ENCODE results near the gene HTD2. TPM values are rescaled to one million over a fixed set of nuclear protein-coding genes. Genes with fewer than 3 reads are reported as not detected.
"Not testable (repeated sequence)": the region's sequence is repeated elsewhere in the genome, so short reads cannot be mapped to it uniquely, and the experiment has no call there.

Gene HTD2
- total RNA-seq, 1 donor from 2014 or later, result 8.3 TPM

DNA sequence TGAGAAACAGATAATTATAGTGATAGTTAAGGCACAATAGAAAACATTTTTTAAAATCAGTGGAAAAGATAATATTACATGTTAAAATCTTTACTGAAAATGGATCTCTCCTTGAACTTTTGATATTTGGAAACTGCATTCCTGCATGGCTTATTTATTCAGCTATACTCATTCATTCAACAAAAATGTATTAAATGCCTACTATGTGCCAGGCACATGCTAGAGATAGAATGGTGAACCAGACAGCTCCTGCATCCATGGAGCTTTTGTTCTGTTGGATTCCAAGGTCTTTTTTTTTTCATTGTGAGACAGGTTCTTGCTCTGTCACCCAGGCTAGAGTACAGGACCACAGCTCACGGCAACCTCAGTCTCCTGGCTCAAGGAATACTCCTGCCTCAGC is 30.9 kb downstream of the HTD2 start:
- TF ChIP-seq, protein P1, sequence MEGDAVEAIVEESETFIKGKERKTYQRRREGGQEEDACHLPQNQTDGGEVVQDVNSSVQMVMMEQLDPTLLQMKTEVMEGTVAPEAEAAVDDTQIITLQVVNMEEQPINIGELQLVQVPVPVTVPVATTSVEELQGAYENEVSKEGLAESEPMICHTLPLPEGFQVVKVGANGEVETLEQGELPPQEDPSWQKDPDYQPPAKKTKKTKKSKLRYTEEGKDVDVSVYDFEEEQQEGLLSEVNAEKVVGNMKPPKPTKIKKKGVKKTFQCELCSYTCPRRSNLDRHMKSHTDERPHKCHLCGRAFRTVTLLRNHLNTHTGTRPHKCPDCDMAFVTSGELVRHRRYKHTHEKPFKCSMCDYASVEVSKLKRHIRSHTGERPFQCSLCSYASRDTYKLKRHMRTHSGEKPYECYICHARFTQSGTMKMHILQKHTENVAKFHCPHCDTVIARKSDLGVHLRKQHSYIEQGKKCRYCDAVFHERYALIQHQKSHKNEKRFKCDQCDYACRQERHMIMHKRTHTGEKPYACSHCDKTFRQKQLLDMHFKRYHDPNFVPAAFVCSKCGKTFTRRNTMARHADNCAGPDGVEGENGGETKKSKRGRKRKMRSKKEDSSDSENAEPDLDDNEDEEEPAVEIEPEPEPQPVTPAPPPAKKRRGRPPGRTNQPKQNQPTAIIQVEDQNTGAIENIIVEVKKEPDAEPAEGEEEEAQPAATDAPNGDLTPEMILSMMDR (IDR thresholded peaks at IDR 0.05; ENCODE audit: unreplicated experiment), result no peak
- no peak overlapping the region for H3K4me3 Mint-ChIP-seq
- H3K36me3 Mint-ChIP-seq, result peaks cover 2% of the 10 kb centered on the region
- no peak overlapping the region for H3K27ac Mint-ChIP-seq
- H3K4me1 Mint-ChIP-seq, result peaks cover 22% of the 10 kb centered on the region
- no peaks in the 10 kb centered on the region for H3K9me3 Mint-ChIP-seq
- DNase-seq (ENCODE audit: low spot score in 2 of 2, unreplicated experiment in 2 of 2), result no peak
- H3K27me3 Mint-ChIP-seq (ENCODE audit: low read depth), result no peaks in the 10 kb centered on the region

DNA sequence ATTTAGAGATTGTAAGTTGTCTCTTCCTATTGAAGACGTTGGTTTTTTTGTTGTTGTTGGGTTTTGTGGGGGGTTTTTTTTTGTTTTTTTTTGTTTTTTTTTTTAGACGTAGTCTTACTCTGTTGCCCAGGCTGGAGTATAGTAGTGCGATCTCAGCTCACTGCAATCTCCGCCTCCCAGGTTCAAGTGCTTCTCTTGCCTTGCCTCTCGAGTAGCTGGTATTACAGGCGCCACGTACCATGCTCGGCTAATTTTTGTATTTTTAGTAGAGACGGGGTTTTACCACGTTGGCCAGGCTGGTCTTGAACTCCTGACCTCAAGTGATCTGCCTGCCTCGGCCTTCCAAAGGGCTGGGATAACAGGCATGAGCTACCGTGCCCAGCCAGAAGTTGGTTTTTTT is 32.8 kb downstream of the HTD2 start:
- not testable (repeated sequence) for H3K9me3 Mint-ChIP-seq; H3K27me3 Mint-ChIP-seq (ENCODE audit: low read depth); H3K27ac Mint-ChIP-seq; DNase-seq (ENCODE audit: low spot score in 2 of 2, unreplicated experiment in 2 of 2); H3K4me3 Mint-ChIP-seq; H3K36me3 Mint-ChIP-seq
- H3K4me1 Mint-ChIP-seq, result peaks cover 13% of the 10 kb centered on the region

DNA sequence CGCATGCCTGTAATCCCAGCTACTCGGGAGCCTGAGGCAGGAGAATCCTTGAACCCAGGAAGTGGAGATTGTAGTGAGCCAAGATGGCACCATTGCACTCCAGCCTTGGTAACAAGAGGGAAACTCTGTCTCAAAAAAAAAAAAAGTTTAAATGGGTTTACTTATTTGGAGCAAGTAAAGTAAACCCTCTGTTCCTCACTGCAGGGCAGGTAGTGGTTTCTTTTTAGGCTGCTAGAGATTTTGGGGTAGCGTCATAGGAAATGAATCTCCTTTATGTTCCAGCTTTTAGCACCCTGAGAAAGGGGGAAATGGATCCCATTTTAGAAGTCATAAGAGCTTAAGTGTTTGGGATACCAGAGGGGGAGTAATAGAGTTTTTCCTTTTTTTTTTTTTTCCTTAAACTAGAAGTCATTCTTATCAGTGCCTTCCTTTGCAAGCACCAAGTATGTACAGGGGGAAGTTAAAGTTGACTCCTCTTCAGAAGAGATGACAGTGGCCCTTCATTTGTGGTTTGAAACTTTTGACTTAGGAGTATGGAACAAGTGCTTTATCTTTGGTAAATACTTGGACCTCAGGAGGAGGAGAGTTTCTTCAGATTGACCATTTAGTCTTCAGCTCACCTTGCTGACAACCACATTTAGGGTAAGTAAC is 34.4 kb downstream of the HTD2 start:
- peaks cover 1% of the 10 kb centered on the region for H3K4me1 Mint-ChIP-seq

DNA sequence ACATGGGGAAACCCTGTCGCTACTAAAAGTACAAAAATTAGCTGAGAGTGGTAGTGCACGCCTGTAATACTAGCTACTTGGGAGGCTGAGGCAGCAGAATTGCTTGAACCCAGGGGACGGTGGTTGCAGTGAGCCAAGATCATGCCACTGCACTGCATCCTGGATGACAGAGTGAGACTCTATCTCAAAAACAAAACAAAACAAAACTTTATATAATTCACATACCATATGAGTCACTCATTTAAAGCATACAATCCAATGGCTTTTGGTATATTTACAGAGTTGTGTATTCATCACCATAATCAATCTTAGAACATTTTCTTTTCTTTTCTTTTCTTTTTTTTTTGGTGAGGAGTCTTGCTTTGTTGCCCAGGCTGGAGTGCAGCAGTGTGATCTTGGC is 35.1 kb downstream of the HTD2 start:
- Mint-ChIP-seq H3K4me3 (no peak overlapping the region), H3K27ac (no peak overlapping the region), H3K27me3 (ENCODE audit: low read depth) (no peaks in the 10 kb centered on the region), H3K36me3 (peaks cover 2% of the 10 kb centered on the region), H3K9me3 (no peaks in the 10 kb centered on the region), H3K4me1 (no peaks in the 10 kb centered on the region)
- DNase-seq (ENCODE audit: low spot score in 2 of 2, unreplicated experiment in 2 of 2), result no peak
- TF ChIP-seq, protein P1 (IDR thresholded peaks at IDR 0.05; ENCODE audit: unreplicated experiment), result no peak

More for the DNA sequence above, 34.4 kb downstream of the HTD2 start:
- Mint-ChIP-seq H3K36me3 (peaks cover 2% of the 10 kb centered on the region), H3K27ac (no peak overlapping the region), H3K9me3 (no peaks in the 10 kb centered on the region), H3K27me3 (ENCODE audit: low read depth) (no peaks in the 10 kb centered on the region), H3K4me3 (no peak overlapping the region)
- DNase-seq (ENCODE audit: low spot score in 2 of 2, unreplicated experiment in 2 of 2), result no peak
- TF ChIP-seq, protein P1 (IDR thresholded peaks at IDR 0.05; ENCODE audit: unreplicated experiment), result no peak

DNA sequence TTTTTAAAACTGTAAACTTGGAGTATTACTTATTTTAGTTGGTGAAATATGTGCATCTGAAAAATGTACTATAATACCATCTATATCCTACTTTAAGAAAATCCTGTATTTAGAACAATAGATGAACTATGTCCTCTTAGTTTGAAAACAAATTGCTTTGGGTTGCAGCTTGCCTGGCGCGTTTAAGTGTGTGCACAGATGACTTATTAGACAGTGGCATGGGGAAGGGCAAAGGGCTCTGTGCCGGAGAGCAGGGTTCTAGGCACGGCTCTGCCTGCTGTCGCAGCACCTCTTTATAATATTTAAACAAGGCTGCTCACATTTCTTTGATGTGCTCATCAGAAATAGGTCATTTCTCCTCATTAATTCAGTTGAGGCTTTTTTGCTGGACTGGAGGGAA is 36.4 kb downstream of the HTD2 start:
- TF ChIP-seq, protein P1 (IDR thresholded peaks at IDR 0.05; ENCODE audit: unreplicated experiment), result no peak
- no peak overlapping the region for H3K4me3 Mint-ChIP-seq
- H3K27ac Mint-ChIP-seq, result no peak overlapping the region

DNA sequence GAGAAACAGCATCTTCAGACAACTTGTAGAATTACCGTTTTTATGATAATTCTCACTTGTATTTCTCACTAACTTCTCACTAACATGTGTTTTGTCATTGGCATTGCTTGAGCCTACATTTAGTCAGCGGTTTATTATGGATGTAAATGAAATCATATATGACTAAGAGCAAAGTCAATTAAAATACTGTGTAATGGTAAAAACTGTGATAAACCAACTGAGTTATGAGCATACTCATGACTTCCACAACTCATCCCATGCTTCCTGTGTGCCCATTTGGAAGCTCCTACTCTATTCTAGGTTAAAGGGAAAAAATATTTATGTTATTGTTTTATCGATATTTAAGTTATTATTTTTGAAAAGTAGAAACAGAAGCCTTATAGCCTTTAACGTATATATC is 39.1 kb downstream of the HTD2 start:
- Mint-ChIP-seq H3K4me1 (peaks cover 6% of the 10 kb centered on the region), H3K27ac (no peak overlapping the region), H3K27me3 (ENCODE audit: low read depth) (no peaks in the 10 kb centered on the region), H3K4me3 (no peak overlapping the region), H3K36me3 (no peaks in the 10 kb centered on the region), H3K9me3 (no peaks in the 10 kb centered on the region)
- TF ChIP-seq, protein P1 (IDR thresholded peaks at IDR 0.05; ENCODE audit: unreplicated experiment), result no peak
- DNase-seq (ENCODE audit: low spot score in 2 of 2, unreplicated experiment in 2 of 2), result no peak

More for the DNA sequence above, 36.4 kb downstream of the HTD2 start:
- no peak for DNase-seq (ENCODE audit: low spot score in 2 of 2, unreplicated experiment in 2 of 2)
- H3K36me3 Mint-ChIP-seq, result peaks cover 2% of the 10 kb centered on the region
- H3K27me3 Mint-ChIP-seq (ENCODE audit: low read depth), result no peaks in the 10 kb centered on the region
- no peaks in the 10 kb centered on the region for H3K4me1 Mint-ChIP-seq
- H3K9me3 Mint-ChIP-seq, result no peaks in the 10 kb centered on the region
